ENCODE results near the gene ZC3HAV1. TPM values are rescaled to one million over a fixed set of nuclear protein-coding genes. Genes with fewer than 3 reads are reported as not detected.

The ZC3HAV1 gene
- total RNA-seq, 3 donors from 2014 or later: 78.5 to 93.0 (median 82.4) TPM

- Mint-ChIP-seq H3K36me3 (ENCODE audit: insufficient read depth) (peaks cover 2% of the 10 kb centered on the region), H3K4me3 (no peak overlapping the region), H3K9me3 (no peaks in the 10 kb centered on the region), H3K27me3 (ENCODE audit: low read depth) (no peaks in the 10 kb centered on the region), H3K4me1 (ENCODE audit: low read depth) (no peaks in the 10 kb centered on the region)
- DNase-seq (no peak), ATAC-seq (no peak)
These were observed 87.2 kb downstream of the ZC3HAV1 start for GRCh38 chr7:139022286-139022685.

- Mint-ChIP-seq H3K36me3 (ENCODE audit: insufficient read depth) (no peaks in the 10 kb centered on the region), H3K4me3 (no peak overlapping the region), H3K9me3 (no peaks in the 10 kb centered on the region), H3K4me1 (ENCODE audit: low read depth) (peaks cover 3% of the 10 kb centered on the region), H3K27me3 (ENCODE audit: low read depth) (no peaks in the 10 kb centered on the region)
- ATAC-seq: no peak
- no peak for DNase-seq
These were observed 90.6 kb downstream of the ZC3HAV1 start for GRCh38 chr7:139018910-139019309.

- Mint-ChIP-seq H3K9me3 (no peaks in the 10 kb centered on the region), H3K27me3 (ENCODE audit: low read depth) (no peaks in the 10 kb centered on the region), H3K4me1 (ENCODE audit: low read depth) (peaks cover 3% of the 10 kb centered on the region), H3K4me3 (no peak overlapping the region), H3K36me3 (ENCODE audit: insufficient read depth) (no peaks in the 10 kb centered on the region)
- DNase-seq (peak; percentile 61), ATAC-seq (peak; percentile 89 to 92)
These were observed 92.5 kb downstream of the ZC3HAV1 start for GRCh38 chr7:139016931-139017511.

GRCh38 chr7:139011373-139011772, 98.1 kb downstream of the ZC3HAV1 start:
- Mint-ChIP-seq H3K4me3 (no peak overlapping the region), H3K9me3 (no peaks in the 10 kb centered on the region)

GRCh38 chr7:139004321-139005090, 105.0 kb downstream of the ZC3HAV1 start:
- Mint-ChIP-seq H3K4me1 (ENCODE audit: low read depth) (peaks cover under 1% of the 10 kb centered on the region), H3K36me3 (ENCODE audit: insufficient read depth) (no peaks in the 10 kb centered on the region), H3K9me3 (peaks cover 3% of the 10 kb centered on the region), H3K27me3 (ENCODE audit: low read depth) (peaks cover 6% of the 10 kb centered on the region), H3K4me3 (no peak overlapping the region)
- ATAC-seq (no peak), DNase-seq (no peak)

More at GRCh38 chr7:139011373-139011772, 98.1 kb downstream of the ZC3HAV1 start:
- Mint-ChIP-seq H3K36me3 (ENCODE audit: insufficient read depth) (no peaks in the 10 kb centered on the region), H3K27me3 (ENCODE audit: low read depth) (no peaks in the 10 kb centered on the region), H3K4me1 (ENCODE audit: low read depth) (no peaks in the 10 kb centered on the region)
- ATAC-seq (no peak), DNase-seq (no peak)

- H3K4me3 Mint-ChIP-seq: no peak overlapping the region
- peaks cover 8% of the 10 kb centered on the region for H3K27me3 Mint-ChIP-seq (ENCODE audit: low read depth)
- no peak for DNase-seq
- H3K36me3 Mint-ChIP-seq (ENCODE audit: insufficient read depth): no peaks in the 10 kb centered on the region
- ATAC-seq: no peak
- H3K4me1 Mint-ChIP-seq (ENCODE audit: low read depth): peaks cover 4% of the 10 kb centered on the region
- peaks cover 3% of the 10 kb centered on the region for H3K9me3 Mint-ChIP-seq
These were observed 110.1 kb downstream of the ZC3HAV1 start for GRCh38 chr7:138999414-138999813.

Other genes starting within 250 kb of the ZC3HAV1 start
- gene KIAA1549, start 128.3 kb downstream of the ZC3HAV1 start, total RNA-seq: under 1 TPM; 0.27 to 0.53 (median 0.46) TPM
- gene ZC3HAV1L, start 73.7 kb downstream of the ZC3HAV1 start, total RNA-seq: 1 to 10 TPM; 7.0 to 8.3 (median 7.3) TPM
- gene UBN2, start 121.5 kb upstream of the ZC3HAV1 start, total RNA-seq: 1 to 10 TPM; 5.9 to 8.2 (median 6.7) TPM
- 1 to 10 TPM; 4.5 to 8.7 (median 5.9) TPM for gene FMC1, start 231.6 kb upstream of the ZC3HAV1 start, total RNA-seq

Measured in activated T-cell treated with anti-CD3 and anti-CD28 coated beads, Interleukin-2, amount 50 U/mL, for 4 hours (primary cell).